Smooth muscle cell (in vitro differentiated cells): Measurements from ENCODE around the gene CST6. TPM values are rescaled to one million over a fixed set of nuclear protein-coding genes. Genes with fewer than 3 reads are reported as not detected.
A peak's percentile ranks its signal among the peaks of the same experiment; 100 is the strongest.

Source experiments
- DNase-seq: peaks from one replicate; lab custom pipeline; 2025; ENCODE audit not compliant: unreplicated experiment; lab: John Stamatoyannopoulos, UW
- H2AFZ ChIP-seq: fragments of 200-600 bp; sonication (generic); 2 replicates; pipeline ENCODE4 v1.6.0; 2016; ENCODE audit warnings: antibody characterized with exemption, low read depth, mild to moderate bottlenecking
- H3F3A ChIP-seq: fragments of 200-600 bp; sonication (generic); 2 replicates; pipeline ENCODE4 v1.6.0; 2017; ENCODE audit warnings: antibody characterized with exemption, low read depth
- H3K27ac ChIP-seq: fragments of 200-600 bp; sonication (generic); 2 replicates; pipeline ENCODE4 v1.5.1; 2016; ENCODE audit warnings: low read depth, mild to moderate bottlenecking
- H3K27me3 ChIP-seq: fragments of 200-600 bp; sonication (generic); 2 replicates; pipeline ENCODE4 v1.6.1; 2016; ENCODE audit warnings: low read depth, mild to moderate bottlenecking
- H3K36me3 ChIP-seq: fragments of 200-600 bp; sonication (generic); 2 replicates; pipeline ENCODE4 v1.5.1; 2016; ENCODE audit warnings: low read depth
- H3K4me1 ChIP-seq: fragments of 200-600 bp; sonication (generic); 2 replicates; pipeline ENCODE4 v1.5.1; 2016; ENCODE audit warnings: low read depth
- H3K4me2 ChIP-seq: fragments of 200-600 bp; sonication (generic); 2 replicates; pipeline ENCODE4 v1.6.0; 2016; ENCODE audit warnings: mild to moderate bottlenecking
- H3K4me3 ChIP-seq: fragments of 200-600 bp; sonication (generic); 2 replicates; pipeline ENCODE4 v1.5.1; 2016; ENCODE audit warnings: mild to moderate bottlenecking
- H3K79me2 ChIP-seq: fragments of 200-600 bp; sonication (generic); 2 replicates; pipeline ENCODE4 v1.6.0; 2016; ENCODE audit warnings: low read depth, mild to moderate bottlenecking
- H3K9ac ChIP-seq: fragments of 200-600 bp; sonication (generic); 2 replicates; pipeline ENCODE4 v1.6.0; 2016; ENCODE audit warnings: low read depth
- H3K9me3 ChIP-seq: fragments of 200-600 bp; sonication (generic); replicated peaks from 2 replicates; pipeline ENCODE4 v1.5.1; 2016; ENCODE audit warnings: low read depth
- H4K20me1 ChIP-seq: fragments of 200-600 bp; sonication (generic); 2 replicates; pipeline ENCODE4 v1.6.0; 2016; ENCODE audit warnings: low read depth
- CTCF ChIP-seq: fragments of 200-600 bp; sonication (generic); IDR thresholded peaks from 2 replicates; pipeline ENCODE4 v1.5.1; 2017; ENCODE audit warnings: borderline replicate concordance, mild to moderate bottlenecking, antibody characterized with exemption; ENCODE audit not compliant: insufficient read depth, poor library complexity, severe bottlenecking
- WGBS: methylation state at CpG from one replicate; pipeline ENCODE4 v1.1.7; 2016; ENCODE audit warnings: low lambda C conversion rate; 5-methylcytosine and 5-hydroxymethylcytosine counted together
- polyA plus RNA-seq: library from polyadenylated mRNA; unstranded; fragments of >200 nt; fragmentation: Nextera tagmentation; extraction: Ambion mirVana; gene quantifications from 2 replicates; pipeline ENCODE4 v1.2.1, GENCODE V29; 2016
- total RNA-seq: library from RNA; depleted of rRNA; stranded (reverse); fragments of >200 nt; gene quantifications from 2 replicates; pipeline ENCODE4 v1.2.3, GENCODE V29; 2014

The CST6 gene
- total and polyA plus RNA-seq, 2 experiments from 2014 or later = 37.6 to 97.0 TPM

- WGBS = 20% methylated on average over 10 of the region's 11 CpGs
- H3K27ac ChIP-seq = no peak overlapping the region
- no peak overlapping the region for H3K4me2 ChIP-seq
- no peaks in the 10 kb centered on the region for H3K36me3 ChIP-seq
- no peaks in the 10 kb centered on the region for H4K20me1 ChIP-seq
- H3K4me3 ChIP-seq = no peak overlapping the region
- no peaks in the 10 kb centered on the region for H3K4me1 ChIP-seq
- peaks cover 3% of the 10 kb centered on the region for H3K27me3 ChIP-seq
- no peaks in the 10 kb centered on the region for H3K79me2 ChIP-seq
- no peaks in the 10 kb centered on the region for H3K9me3 ChIP-seq
- DNase-seq = peak; percentile 15
- peak; percentile 93 for TF ChIP-seq CTCF
- H2AFZ ChIP-seq = no peak overlapping the region
- no peak overlapping the region for H3K9ac ChIP-seq
- no peaks in the 10 kb centered on the region for H3F3A ChIP-seq
These were observed 33.4 kb downstream of the CST6 start for GRCh38 chr11:66045177-66045639.

DNA sequence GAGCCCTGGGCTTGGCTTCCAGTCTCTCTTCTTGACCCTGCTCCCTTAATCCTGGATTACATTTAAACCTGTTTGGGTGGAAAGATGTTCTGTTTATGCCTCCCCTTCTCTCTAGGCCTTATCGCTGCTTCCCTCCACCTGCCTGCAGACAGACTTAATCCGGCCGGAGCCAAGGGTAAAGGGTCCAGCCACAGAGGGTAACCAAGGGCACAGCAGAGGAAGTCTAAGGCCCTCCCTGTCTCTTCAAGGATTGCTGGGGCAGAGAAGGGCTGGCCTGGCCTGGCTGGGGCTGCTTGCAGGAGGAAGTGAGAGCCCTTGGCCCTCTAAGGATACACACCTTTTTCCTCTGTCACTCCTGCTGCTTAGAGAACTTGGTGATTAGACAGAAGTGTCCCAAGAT, 35.1 kb downstream of the CST6 start:
- Histone ChIP-seq H3K9ac (no peak overlapping the region), H3K4me2 (no peak overlapping the region), H4K20me1 (no peaks in the 10 kb centered on the region), H3K27ac (no peak overlapping the region), H3K4me1 (peaks cover 10% of the 10 kb centered on the region), H3K27me3 (peaks cover 3% of the 10 kb centered on the region), H2AFZ (no peak overlapping the region), H3K36me3 (no peaks in the 10 kb centered on the region), H3K9me3 (no peaks in the 10 kb centered on the region), H3K79me2 (no peaks in the 10 kb centered on the region), H3F3A (peaks cover 11% of the 10 kb centered on the region), H3K4me3 (no peak overlapping the region)
- DNase-seq = no peak
- TF ChIP-seq CTCF = no peak
- 97% methylated on average over 3 of the region's 3 CpGs for WGBS

GRCh38 chr11:66047541-66048365, 35.9 kb downstream of the CST6 start:
- Histone ChIP-seq H3K36me3 (no peaks in the 10 kb centered on the region), H2AFZ (no peak overlapping the region), H4K20me1 (no peaks in the 10 kb centered on the region), H3K4me2 (no peak overlapping the region), H3K27me3 (peaks cover 3% of the 10 kb centered on the region), H3K4me3 (no peak overlapping the region), H3K9ac (no peak overlapping the region), H3K4me1 (peaks cover 10% of the 10 kb centered on the region), H3F3A (peaks cover 11% of the 10 kb centered on the region), H3K79me2 (peaks cover 6% of the 10 kb centered on the region), H3K9me3 (no peaks in the 10 kb centered on the region), H3K27ac (no peak overlapping the region)
- WGBS = 92% methylated on average over 11 of the region's 11 CpGs
- TF ChIP-seq CTCF = no peak
- DNase-seq = no peak
